ENCODE data around the gene PORCN.

DNA sequence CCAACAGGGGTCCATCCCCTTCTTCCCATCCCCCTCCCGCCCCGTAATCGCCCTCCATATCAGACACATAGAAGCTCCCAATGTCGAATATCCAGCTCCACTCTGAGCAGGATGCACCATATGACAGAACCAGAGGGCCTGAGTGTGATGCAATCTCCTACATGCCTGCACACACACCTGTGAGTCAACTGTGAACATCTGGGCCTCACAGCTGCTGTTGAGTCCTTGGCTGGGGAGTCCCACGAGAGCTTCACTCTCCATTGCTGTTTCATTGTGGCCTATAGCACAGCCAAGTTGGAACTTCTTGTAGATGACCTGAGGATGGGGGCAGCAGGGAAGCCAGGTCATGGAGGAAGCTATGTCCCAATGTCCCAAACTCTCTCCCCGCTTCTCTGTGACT is 47.0 kb upstream of the PORCN start:
- TF ChIP-seq, protein P1, sequence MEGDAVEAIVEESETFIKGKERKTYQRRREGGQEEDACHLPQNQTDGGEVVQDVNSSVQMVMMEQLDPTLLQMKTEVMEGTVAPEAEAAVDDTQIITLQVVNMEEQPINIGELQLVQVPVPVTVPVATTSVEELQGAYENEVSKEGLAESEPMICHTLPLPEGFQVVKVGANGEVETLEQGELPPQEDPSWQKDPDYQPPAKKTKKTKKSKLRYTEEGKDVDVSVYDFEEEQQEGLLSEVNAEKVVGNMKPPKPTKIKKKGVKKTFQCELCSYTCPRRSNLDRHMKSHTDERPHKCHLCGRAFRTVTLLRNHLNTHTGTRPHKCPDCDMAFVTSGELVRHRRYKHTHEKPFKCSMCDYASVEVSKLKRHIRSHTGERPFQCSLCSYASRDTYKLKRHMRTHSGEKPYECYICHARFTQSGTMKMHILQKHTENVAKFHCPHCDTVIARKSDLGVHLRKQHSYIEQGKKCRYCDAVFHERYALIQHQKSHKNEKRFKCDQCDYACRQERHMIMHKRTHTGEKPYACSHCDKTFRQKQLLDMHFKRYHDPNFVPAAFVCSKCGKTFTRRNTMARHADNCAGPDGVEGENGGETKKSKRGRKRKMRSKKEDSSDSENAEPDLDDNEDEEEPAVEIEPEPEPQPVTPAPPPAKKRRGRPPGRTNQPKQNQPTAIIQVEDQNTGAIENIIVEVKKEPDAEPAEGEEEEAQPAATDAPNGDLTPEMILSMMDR (IDR thresholded peaks at IDR 0.05; ENCODE audit: insufficient read depth, low read depth, low read length) = no peak
- no peak for TF ChIP-seq EZH2 (IDR thresholded peaks at IDR 0.05; ENCODE audit: insufficient read depth, low read length)
